HCT116 (cell line): Measurements from ENCODE around the gene NDUFV3. TPM values are rescaled to one million over a fixed set of nuclear protein-coding genes. Genes with fewer than 3 reads are reported as not detected.

ENCODE experiments used
- ATAC-seq: fragments of 200-7000 bp; cut with Tn5 transposase; 2 replicates; pipeline ENCODE4 v1.9.1; 2020; ENCODE audit warnings: mild to moderate bottlenecking, moderate library complexity
- BruUV-seq: library from RNA; stranded (reverse); fragments of 400-500 nt; replicated peaks from 2 replicates; lab custom pipeline; 2021; lab: Mats Ljungman, UMichigan
- CTCF ChIA-PET: fragments of 300-600 bp; sonication (Branson Sonifier 250); formaldehyde crosslinking; loops from one replicate; lab custom pipeline; 2021; ENCODE audit warnings: antibody characterized with exemption; lab: Charles Lee
- POLR2A ChIA-PET: fragments of 300-600, 350-600 bp; sonication (Branson Sonifier 250); formaldehyde crosslinking; loops from one replicate; lab custom pipeline; 2021; ENCODE audit warnings: antibody characterized with exemption; lab: Charles Lee
- RAD21 ChIA-PET, 2 experiments: fragments of 300-600 bp; sonication (Branson Sonifier 250); formaldehyde crosslinking; loops; one replicate each; lab custom pipeline; 2023; ENCODE audit warnings: low total read pairs in 2 of 2; ENCODE audit not compliant: uncharacterized antibody in 2 of 2, unreplicated experiment in 2 of 2, low non-redundant PET in 1 of 2; lab: Charles Lee
- DNase-seq: peaks from one replicate; pipeline ENCODE4 v3.0.0-alpha.2; 2010; ENCODE audit warnings: low read depth, low spot score
- H2AFZ ChIP-seq: fragments of 200-600 bp; shearing (Covaris generic), sonication (generic); 2 replicates; pipeline ENCODE4 v1.6.1; 2017; ENCODE audit warnings: low read depth, mixed run types, mixed read lengths, antibody characterized with exemption, low read length; ENCODE audit not compliant: poor library complexity, severe bottlenecking
- H3K27ac ChIP-seq: 2 replicates; pipeline ENCODE4 v1.5.1; 2012; ENCODE audit warnings: low read depth, low read length
- H3K27me3 ChIP-seq: fragments of 200-600 bp; sonication (generic); 2 replicates; pipeline ENCODE4 v1.6.1; 2016; ENCODE audit warnings: mixed run types, low read length, mixed read lengths; ENCODE audit not compliant: insufficient read depth
- H3K36me3 ChIP-seq, 2 experiments: fragments of 200-500 bp in 1 of 2; fragments of 200-600 bp in 1 of 2; sonication (Bioruptor generic) in 1 of 2; sonication (generic) in 1 of 2; 2 replicates each; pipeline versions ENCODE4 v1.5.1 to v1.6.1; 2014 to 2016; ENCODE audit warnings: low read length in 2 of 2, inconsistent platforms in 1 of 2, mixed read lengths in 1 of 2, mixed run types in 1 of 2; ENCODE audit not compliant: insufficient read depth in 2 of 2, control insufficient read depth in 1 of 2
- H3K4me1 ChIP-seq, 2 experiments: fragments of 200-600 bp in 1 of 2; sonication (generic) in 1 of 2; 2 replicates each; pipeline versions ENCODE4 v1.5.1 to v1.6.1; 2012 to 2017; ENCODE audit warnings: low read length in 2 of 2, inconsistent platforms in 1 of 2, mild to moderate bottlenecking in 1 of 2, mixed read lengths in 1 of 2, mixed run types in 1 of 2, moderate library complexity in 1 of 2; ENCODE audit not compliant: insufficient read depth in 2 of 2, control insufficient read depth in 1 of 2
- H3K4me2 ChIP-seq: fragments of 200-600 bp; sonication (generic); 2 replicates; pipeline ENCODE4 v1.6.1; 2017; ENCODE audit warnings: mixed run types, low read length, mixed read lengths
- H3K4me3 ChIP-seq, 2 experiments: fragments of 200-600 bp in 1 of 2; sonication (generic) in 1 of 2; replicated peaks in 1 of 2; 2 replicates each; pipeline ENCODE4 v1.5.1; 2011 to 2016; ENCODE audit warnings: low read length in 2 of 2, control low read depth in 1 of 2, low read depth in 1 of 2, mild to moderate bottlenecking in 1 of 2, mixed read lengths in 1 of 2, mixed run types in 1 of 2
- H3K79me2 ChIP-seq: fragments of 200-600 bp; sonication (generic); 2 replicates; pipeline ENCODE4 v1.6.1; 2017; ENCODE audit warnings: mild to moderate bottlenecking, mixed run types, low read length, moderate library complexity, mixed read lengths; ENCODE audit not compliant: insufficient read depth
- H3K9ac ChIP-seq: fragments of 200-600 bp; sonication (generic); 2 replicates; pipeline ENCODE4 v1.6.1; 2016; ENCODE audit warnings: low read length, mixed read lengths
- H3K9me2 ChIP-seq: fragments of 200-600 bp; sonication (generic), shearing (Covaris generic); 2 replicates; pipeline ENCODE4 v1.6.1; 2017; ENCODE audit warnings: mixed run types, mild to moderate bottlenecking, moderate library complexity; ENCODE audit not compliant: insufficient read depth
- H3K9me3 ChIP-seq, 2 experiments: fragments of 200-500 bp in 1 of 2; fragments of 200-600 bp in 1 of 2; sonication (Bioruptor generic) in 1 of 2; sonication (generic) in 1 of 2; 2 replicates each; pipeline ENCODE4 v1.6.1; 2014 to 2017; ENCODE audit warnings: low read length in 2 of 2, mixed read lengths in 2 of 2, inconsistent platforms in 1 of 2, low read depth in 1 of 2, mild to moderate bottlenecking in 1 of 2, mixed run types in 1 of 2, moderate library complexity in 1 of 2; ENCODE audit not compliant: control insufficient read depth in 1 of 2, insufficient read depth in 1 of 2
- H4K20me1 ChIP-seq: fragments of 200-600 bp; sonication (generic), shearing (Covaris generic); 2 replicates; pipeline ENCODE4 v1.6.1; 2017; ENCODE audit warnings: mixed run types, mild to moderate bottlenecking, moderate library complexity; ENCODE audit not compliant: insufficient read depth
- ATF3 ChIP-seq: IDR thresholded peaks from 2 replicates; pipeline ENCODE4 v1.6.1; 2012
- CEBPB ChIP-seq: IDR thresholded peaks from 2 replicates; pipeline ENCODE4 v1.6.1; 2012; ENCODE audit warnings: low read depth
- EGR1 ChIP-seq: IDR thresholded peaks from 2 replicates; pipeline ENCODE4 v1.6.1; 2012; ENCODE audit warnings: low read depth
- EZH2 ChIP-seq: fragments of 200-600 bp; sonication (generic); IDR thresholded peaks from 2 replicates; pipeline ENCODE4 v1.6.1; 2017; ENCODE audit warnings: antibody characterized with exemption, mixed run types
- MAX ChIP-seq: IDR thresholded peaks from 2 replicates; pipeline ENCODE4 v1.6.1; 2012
- RAD21 ChIP-seq: IDR thresholded peaks from 2 replicates; pipeline ENCODE4 v1.6.1; 2012; ENCODE audit warnings: low read depth, mild to moderate bottlenecking
- REST ChIP-seq: IDR thresholded peaks from 2 replicates; pipeline ENCODE4 v1.6.1; 2012; ENCODE audit warnings: low read depth
- SIN3A ChIP-seq: IDR thresholded peaks from 2 replicates; pipeline ENCODE4 v1.6.1; 2012; ENCODE audit warnings: low read depth
- SP1 ChIP-seq: IDR thresholded peaks from 2 replicates; pipeline ENCODE4 v1.6.1; 2012; ENCODE audit warnings: low read depth
- YY1 ChIP-seq: IDR thresholded peaks from 2 replicates; pipeline ENCODE4 v1.6.1; 2011; ENCODE audit warnings: low read length, low read depth, moderate library complexity, mild to moderate bottlenecking; ENCODE audit not compliant: insufficient replicate concordance; ENCODE audit errors: extremely low read depth
- intact Hi-C: fragments of 100-400 bp; cut with micrococcal nuclease; formaldehyde crosslinking; loops from 2 replicates; pipeline ENCODE4 v1.10.0; 2022
- total RNA-seq: library from RNA; stranded (reverse); gene quantifications from one replicate; pipeline ENCODE4 v1.2.1, GENCODE V29; 2021; ENCODE audit not compliant: unreplicated experiment

Gene NDUFV3
- total RNA-seq, 1 experiment from 2014 or later = 35.2 TPM

GRCh38 chr21:42844411-42845113 is 48.5 kb upstream of the NDUFV3 start:
- peaks cover 32 to 74% of the 10 kb centered on the region in 2 experiments for H3K36me3 ChIP-seq
- no peak overlapping the region for H3K4me2 ChIP-seq
- no peaks in the 10 kb centered on the region for H3K9me3 ChIP-seq
- ChIA-PET CTCF (no interaction called here), RAD21 (no interaction called here), POLR2A (no interaction called here)
- no peaks in the 10 kb centered on the region for H3K27me3 ChIP-seq
- no peak overlapping the region for H3K9ac ChIP-seq
- H3K27ac ChIP-seq = no peak overlapping the region
- intact Hi-C loops = no loop called here
- no peaks in the 10 kb centered on the region for H3K9me2 ChIP-seq
- no peaks in the 10 kb centered on the region for H3K4me1 ChIP-seq
- 0 out of 2 replicates have a peak, but pooled peaks have one; percentile 5 for ATAC-seq
- TF ChIP-seq REST = no peak
- no peak for TF ChIP-seq YY1
- TF ChIP-seq SP1 = no peak
- TF ChIP-seq EGR1 = no peak
- no peak for TF ChIP-seq MAX
- no peak for TF ChIP-seq ATF3
- TF ChIP-seq SIN3A = no peak
- TF ChIP-seq RAD21 = no peak
- no peak for TF ChIP-seq EZH2
- TF ChIP-seq CEBPB = no peak
- no TSS peak for BruUV-seq
- H3K79me2 ChIP-seq = peaks cover 69% of the 10 kb centered on the region
- H3K4me3 ChIP-seq = no peak overlapping the region
- H4K20me1 ChIP-seq = peaks cover 14% of the 10 kb centered on the region; the same call in 1 of the 2 replicates
- no peak for DNase-seq
- no peak overlapping the region for H2AFZ ChIP-seq
